Activated CD4-positive, alpha-beta memory T cell treated with anti-CD3 and anti-CD28 coated beads, Interleukin-2, amount 10 ng/mL, durations not matched to agents 7 days and 5 days (primary cell): ENCODE results near the gene AUNIP. TPM values are rescaled to one million over a fixed set of nuclear protein-coding genes. Genes with fewer than 3 reads are reported as not detected.
"Not testable (repeated sequence)": the region's sequence is repeated elsewhere in the genome, so short reads cannot be mapped to it uniquely, and the experiment has no call there.

Experiments used
- CTCF ChIA-PET: fragments of 350-600 bp; sonication (Branson Sonifier 250); formaldehyde crosslinking; loops from one replicate; lab custom pipeline; 2021; ENCODE audit warnings: antibody characterized with exemption, inconsistent platforms; lab: Charles Lee
- POLR2A ChIA-PET: fragments of 350-600 bp; sonication (Branson Sonifier 250); formaldehyde crosslinking; loops from one replicate; lab custom pipeline; 2021; ENCODE audit warnings: antibody characterized with exemption; lab: Charles Lee
- DNase-seq: peaks from one replicate; pipeline ENCODE4 v3.0.0-alpha.2; 2020
- H3K27ac Mint-ChIP-seq: one replicate; pipeline ENCODE4 v1.8.0; 2021; ENCODE audit warnings: mild to moderate bottlenecking, mixed read lengths
- H3K27me3 Mint-ChIP-seq: one replicate; pipeline ENCODE4 v1.8.0; 2021; ENCODE audit warnings: mixed read lengths
- H3K36me3 Mint-ChIP-seq: one replicate; pipeline ENCODE4 v1.8.0; 2021; ENCODE audit warnings: low read depth, mixed read lengths
- H3K4me1 Mint-ChIP-seq: one replicate; pipeline ENCODE4 v1.8.0; 2021; ENCODE audit warnings: mixed read lengths
- H3K4me3 Mint-ChIP-seq: one replicate; pipeline ENCODE4 v1.8.0; 2021; ENCODE audit warnings: mild to moderate bottlenecking, mixed read lengths
- H3K9me3 Mint-ChIP-seq: one replicate; pipeline ENCODE4 v1.8.0; 2021; ENCODE audit warnings: mixed read lengths
- total RNA-seq, 2 experiments: library from RNA; stranded (reverse); gene quantifications; one replicate each; pipeline ENCODE4 v1.2.3, GENCODE V29; 2021

The AUNIP gene
- total RNA-seq, 2 experiments from 2014 or later, result 5.2 to 5.4 TPM

- H3K4me3 Mint-ChIP-seq, result peak overlapping the region; percentile 94
- ChIA-PET CTCF (no interaction called here), POLR2A (interaction anchor here (0.6 to 2.4 kb wide), 3 partner anchors 19 to 39 kb away, joined by 3 to 7 read pairs (median 5); partner anchors contain the start of gene MTFR1L)
- H3K27ac Mint-ChIP-seq, result peak overlapping the region; percentile 35
- no peaks in the 10 kb centered on the region for H3K27me3 Mint-ChIP-seq
- peaks cover 24% of the 10 kb centered on the region for H3K4me1 Mint-ChIP-seq
- no peak for DNase-seq
- H3K36me3 Mint-ChIP-seq, result peaks cover 5% of the 10 kb centered on the region
- H3K9me3 Mint-ChIP-seq, result no peaks in the 10 kb centered on the region
Observed at GRCh38 chr1:25858494-25858893, 763 bp downstream of the AUNIP start.

DNA sequence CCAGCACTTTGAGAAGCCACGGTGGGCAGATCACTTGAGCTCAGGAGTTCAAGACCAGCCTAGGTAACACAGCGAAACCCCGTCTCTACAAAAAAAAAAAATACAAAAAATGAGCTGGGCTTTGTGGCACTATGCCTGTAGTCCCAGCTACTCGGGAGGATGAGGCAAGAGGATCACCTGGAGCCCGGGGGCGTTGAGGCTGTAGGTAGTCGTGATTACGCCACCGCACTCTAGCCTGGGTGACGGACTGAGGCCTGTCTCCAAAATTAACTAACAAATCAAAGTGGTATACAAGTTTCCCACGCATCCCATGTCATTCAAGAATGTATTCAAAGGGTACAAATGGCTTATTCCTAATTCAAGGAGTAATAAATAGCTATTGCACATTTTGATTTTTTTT lies 2.4 kb downstream of the AUNIP start:
- no peak overlapping the region for H3K4me3 Mint-ChIP-seq
- peaks cover 7% of the 10 kb centered on the region for H3K36me3 Mint-ChIP-seq
- DNase-seq, result no peak
- POLR2A ChIA-PET, result interaction anchor here (1.0 to 2.4 kb wide), 2 partner anchors 13 to 35 kb away, joined by 4 to 7 read pairs; no protein-coding TSS in a partner anchor
- H3K4me1 Mint-ChIP-seq, result peaks cover 24% of the 10 kb centered on the region
- H3K27ac Mint-ChIP-seq, result no peak overlapping the region
- CTCF ChIA-PET, result no interaction called here
- H3K9me3 Mint-ChIP-seq, result no peaks in the 10 kb centered on the region
- no peaks in the 10 kb centered on the region for H3K27me3 Mint-ChIP-seq

DNA sequence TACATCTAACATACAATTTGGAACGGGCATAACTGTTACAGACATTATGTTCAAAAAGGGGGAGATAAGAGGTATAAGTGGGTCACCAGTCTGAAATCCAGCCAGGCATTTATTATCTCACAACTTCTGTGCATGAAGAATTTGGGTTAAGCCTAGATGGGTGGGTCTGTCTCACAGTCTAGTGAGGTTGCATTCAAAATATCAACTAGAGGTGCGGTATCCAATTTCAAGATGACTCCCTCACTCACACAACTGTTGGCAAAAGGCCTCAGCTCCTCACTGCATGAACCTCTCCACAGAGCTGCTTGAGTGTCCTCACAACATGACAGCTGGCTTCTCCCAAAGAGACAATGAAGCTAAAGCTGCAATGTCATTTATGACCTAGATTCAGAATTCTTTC lies 4.7 kb downstream of the AUNIP start:
- H3K4me3 Mint-ChIP-seq, result no peak overlapping the region
- no peaks in the 10 kb centered on the region for H3K9me3 Mint-ChIP-seq
- no peak for DNase-seq
- ChIA-PET CTCF (interaction anchor here (1.1 to 1.3 kb wide), 2 partner anchors 41 to 315 kb away, joined by 3 read pairs; partner anchors contain the start of gene ZNF593), POLR2A (no interaction called here)
- H3K27ac Mint-ChIP-seq, result no peak overlapping the region
- H3K27me3 Mint-ChIP-seq, result no peaks in the 10 kb centered on the region
- peaks cover 12% of the 10 kb centered on the region for H3K4me1 Mint-ChIP-seq
- peaks cover 19% of the 10 kb centered on the region for H3K36me3 Mint-ChIP-seq

DNA sequence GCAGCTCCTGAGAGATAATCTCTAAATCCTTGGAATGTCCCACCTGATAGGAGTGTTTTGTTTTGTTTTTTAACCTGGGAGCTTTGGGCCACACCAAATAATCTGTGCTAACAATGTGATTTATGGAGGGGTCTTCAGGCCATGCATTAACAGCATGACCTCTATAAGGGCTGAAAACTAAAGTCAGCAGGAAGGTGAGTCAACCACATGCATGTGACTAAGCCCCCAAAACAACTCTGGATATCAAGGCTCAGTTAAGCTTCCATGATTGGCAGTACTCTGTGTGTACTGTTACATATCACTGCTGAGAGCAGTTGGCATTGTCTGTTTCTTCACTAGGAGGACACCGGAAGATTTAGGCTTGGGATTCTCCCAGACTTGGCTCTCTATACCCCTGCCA lies 10.7 kb downstream of the AUNIP start:
- Mint-ChIP-seq H3K4me3 (no peak overlapping the region), H3K4me1 (no peaks in the 10 kb centered on the region), H3K9me3 (no peaks in the 10 kb centered on the region), H3K36me3 (peaks cover 14% of the 10 kb centered on the region), H3K27me3 (no peaks in the 10 kb centered on the region), H3K27ac (no peak overlapping the region)
- CTCF ChIA-PET, result interaction anchor here (0.6 kb wide), 1 partner anchor 41 kb away, joined by 3 read pairs; no protein-coding TSS in a partner anchor
- POLR2A ChIA-PET, result no interaction called here
- DNase-seq, result no peak

DNA sequence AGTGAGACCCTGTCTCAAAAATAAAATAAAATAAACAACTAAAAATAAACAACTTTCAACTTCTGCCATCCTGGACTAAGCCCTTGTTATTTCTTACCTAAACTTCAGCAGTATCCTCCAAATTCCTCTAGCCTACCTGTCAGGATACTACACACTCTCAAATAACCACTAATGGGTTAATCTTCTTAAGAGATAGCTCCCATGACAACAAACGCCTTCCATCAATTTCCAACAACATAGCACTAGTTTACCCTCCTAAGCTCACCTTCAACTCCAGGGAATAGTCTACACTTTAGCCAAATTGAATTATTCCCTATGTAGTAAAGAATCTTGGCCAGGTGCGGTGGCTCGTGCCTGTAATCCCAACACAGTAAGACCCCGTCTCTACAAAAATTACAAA lies 11.3 kb downstream of the AUNIP start:
- H3K9me3 Mint-ChIP-seq, result no peaks in the 10 kb centered on the region
- POLR2A ChIA-PET, result no interaction called here
- DNase-seq, result no peak
- H3K4me1 Mint-ChIP-seq, result no peaks in the 10 kb centered on the region
- H3K27ac Mint-ChIP-seq, result no peak overlapping the region
- H3K36me3 Mint-ChIP-seq, result peaks cover 14% of the 10 kb centered on the region
- CTCF ChIA-PET, result no interaction called here
- H3K4me3 Mint-ChIP-seq, result no peak overlapping the region
- no peaks in the 10 kb centered on the region for H3K27me3 Mint-ChIP-seq

DNA sequence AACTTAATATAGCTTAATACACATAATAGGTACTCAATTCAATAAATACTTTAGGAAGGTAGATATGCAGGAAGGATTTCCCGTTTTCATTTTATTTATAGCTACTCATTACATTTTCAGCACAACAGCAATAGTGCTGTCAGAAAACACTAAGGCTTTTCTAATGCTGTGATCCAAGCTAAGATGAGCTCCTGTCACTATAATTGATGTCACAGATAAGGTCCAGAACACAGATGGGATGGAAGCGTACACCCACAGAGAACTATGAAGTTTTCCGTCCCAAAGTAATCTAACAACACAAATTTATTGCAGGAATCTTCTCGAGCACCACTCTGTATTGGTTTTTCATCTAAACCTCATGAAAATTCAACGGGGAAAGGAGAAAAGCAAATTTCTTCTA lies 13.6 kb downstream of the AUNIP start:
- no peak overlapping the region for H3K4me3 Mint-ChIP-seq
- no peaks in the 10 kb centered on the region for H3K4me1 Mint-ChIP-seq
- H3K36me3 Mint-ChIP-seq, result peaks cover 6% of the 10 kb centered on the region
- no peaks in the 10 kb centered on the region for H3K9me3 Mint-ChIP-seq
- ChIA-PET CTCF (interaction anchor here (0.6 to 1.0 kb wide), 2 partner anchors 50 to 152 kb away, joined by 3 to 6 read pairs; partner anchors contain the start of gene PAFAH2), POLR2A (interaction anchor here (1.0 kb wide), 1 partner anchor 26 kb away, joined by 3 read pairs; the partner anchor contains the start of gene MTFR1L)
- no peak for DNase-seq
- no peaks in the 10 kb centered on the region for H3K27me3 Mint-ChIP-seq
- H3K27ac Mint-ChIP-seq, result no peak overlapping the region

DNA sequence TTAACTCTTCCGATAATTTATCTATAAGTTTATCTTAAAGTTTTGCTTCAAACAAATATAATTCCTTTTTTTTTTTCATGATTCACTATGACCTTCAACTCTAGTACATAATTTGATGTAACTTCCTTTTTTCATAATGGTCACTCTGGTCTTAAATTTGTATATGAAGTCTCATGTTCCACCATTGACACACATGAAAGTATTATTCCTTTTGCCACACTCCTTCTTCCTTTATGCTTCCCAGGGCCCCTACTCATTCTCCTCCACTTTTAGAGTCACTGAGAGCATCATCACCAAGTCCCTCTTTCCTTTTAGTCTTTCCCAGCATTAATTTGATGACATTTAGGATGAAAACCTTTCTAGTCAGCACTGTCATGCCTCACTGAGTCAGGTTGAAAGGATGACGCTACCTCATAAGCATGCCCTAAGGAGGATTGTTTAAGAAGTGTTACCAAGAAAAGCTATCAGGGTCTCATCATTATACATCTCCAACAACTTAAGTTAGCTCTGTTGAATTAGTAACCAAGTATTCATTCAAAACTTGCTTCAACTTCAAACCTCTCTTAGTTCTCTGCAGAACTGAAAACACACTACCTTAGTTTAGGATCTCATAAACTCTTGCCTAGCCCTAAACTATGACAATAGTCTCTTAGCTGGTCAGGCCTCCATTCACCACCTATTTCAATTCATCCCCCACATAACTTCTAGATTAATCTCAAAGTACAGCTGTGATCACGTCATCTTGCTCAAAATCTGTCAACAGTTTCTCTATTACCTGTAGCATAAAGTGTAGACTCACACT lies 14.5 kb downstream of the AUNIP start:
- Mint-ChIP-seq H3K27ac (no peak overlapping the region), H3K4me3 (no peak overlapping the region), H3K9me3 (no peaks in the 10 kb centered on the region), H3K36me3 (peaks cover under 1% of the 10 kb centered on the region), H3K4me1 (no peaks in the 10 kb centered on the region), H3K27me3 (no peaks in the 10 kb centered on the region)
- no peak for DNase-seq
- CTCF ChIA-PET, result interaction anchor here (0.6 to 1.0 kb wide), 2 partner anchors 51 to 153 kb away, joined by 3 to 6 read pairs; partner anchors contain the start of gene PAFAH2
- POLR2A ChIA-PET, result interaction anchor here (1.1 kb wide), 1 partner anchor 12 kb away, joined by 4 read pairs; no protein-coding TSS in a partner anchor

- H3K4me3 Mint-ChIP-seq, result no peak overlapping the region
- H3K9me3 Mint-ChIP-seq, result no peaks in the 10 kb centered on the region
- no peaks in the 10 kb centered on the region for H3K27me3 Mint-ChIP-seq
- POLR2A ChIA-PET, result interaction anchor here (1.6 kb wide), 1 partner anchor 10 kb away, joined by 3 read pairs; no protein-coding TSS in a partner anchor
- no peaks in the 10 kb centered on the region for H3K36me3 Mint-ChIP-seq
- no peak overlapping the region for H3K27ac Mint-ChIP-seq
- CTCF ChIA-PET, result interaction anchor here (1.5 kb wide), 1 partner anchor 32 kb away, joined by 3 read pairs; the partner anchor contains the start of gene PAQR7
- H3K4me1 Mint-ChIP-seq, result no peaks in the 10 kb centered on the region
- DNase-seq, result no peak
Observed at GRCh38 chr1:25843483-25843882, 15.8 kb downstream of the AUNIP start.

DNA sequence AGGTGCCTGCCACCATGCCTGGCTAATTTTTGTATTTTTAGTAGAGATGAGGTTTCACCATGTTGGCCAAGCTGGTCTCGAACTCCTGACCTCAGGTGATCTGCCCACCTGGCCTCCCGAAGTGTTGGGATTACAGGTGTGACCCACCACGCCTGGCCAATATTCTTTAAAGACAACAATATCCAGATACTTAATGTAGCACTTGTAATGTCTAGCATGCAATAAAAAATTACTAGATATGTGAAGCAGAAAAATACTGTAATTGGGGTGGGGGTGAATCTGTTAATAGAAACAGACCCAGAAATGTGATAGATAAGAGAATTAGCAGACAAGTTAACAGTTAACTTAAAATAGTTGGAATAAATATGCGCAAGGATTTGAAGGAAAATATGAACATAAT lies 19.4 kb downstream of the AUNIP start:
- not testable (repeated sequence) for DNase-seq, H3K4me3 Mint-ChIP-seq, H3K27ac Mint-ChIP-seq, H3K36me3 Mint-ChIP-seq, H3K27me3 Mint-ChIP-seq, H3K9me3 Mint-ChIP-seq, H3K4me1 Mint-ChIP-seq
- POLR2A ChIA-PET, result interaction anchor here (1.1 kb wide), 1 partner anchor 22 kb away, joined by 3 read pairs; no protein-coding TSS in a partner anchor
- CTCF ChIA-PET, result interaction anchor here (0.6 to 0.8 kb wide), 2 partner anchors 56 to 234 kb away, joined by 3 read pairs; no protein-coding TSS in a partner anchor

- no peak for DNase-seq
- POLR2A ChIA-PET, result no interaction called here
- no peaks in the 10 kb centered on the region for H3K4me1 Mint-ChIP-seq
- H3K4me3 Mint-ChIP-seq, result no peak overlapping the region
- no peaks in the 10 kb centered on the region for H3K27me3 Mint-ChIP-seq
- no peak overlapping the region for H3K27ac Mint-ChIP-seq
- H3K9me3 Mint-ChIP-seq, result no peaks in the 10 kb centered on the region
- peaks cover 21% of the 10 kb centered on the region for H3K36me3 Mint-ChIP-seq
- CTCF ChIA-PET, result interaction anchor here (0.6 to 1.0 kb wide), 3 partner anchors 13 to 166 kb away, joined by 3 read pairs; no protein-coding TSS in a partner anchor
Observed at GRCh38 chr1:25837262-25837875, 21.9 kb downstream of the AUNIP start.

DNA sequence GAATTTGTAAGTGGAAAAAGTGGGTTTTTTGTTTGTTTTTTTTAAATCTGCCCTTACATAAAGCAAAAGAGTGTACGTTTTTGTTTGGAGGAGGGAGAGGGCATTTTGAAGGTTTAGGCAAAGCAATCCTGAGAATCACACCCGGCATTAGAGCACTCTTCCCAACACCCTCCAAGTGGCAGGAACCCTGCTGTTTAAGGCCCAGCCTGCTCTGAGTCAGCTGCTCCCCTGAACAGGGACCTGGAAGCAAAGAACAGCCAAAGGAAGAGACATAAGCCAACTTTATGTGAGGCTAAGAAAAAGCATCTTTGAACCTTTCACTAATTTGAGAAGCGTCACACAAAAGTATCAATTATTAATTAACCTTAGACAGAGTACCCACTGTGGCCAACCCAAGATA lies 22.6 kb downstream of the AUNIP start:
- no peaks in the 10 kb centered on the region for H3K9me3 Mint-ChIP-seq
- ChIA-PET POLR2A (no interaction called here), CTCF (interaction anchor here (0.7 to 1.0 kb wide), 2 partner anchors 59 to 166 kb away, joined by 3 read pairs; no protein-coding TSS in a partner anchor)
- H3K27me3 Mint-ChIP-seq, result no peaks in the 10 kb centered on the region
- H3K27ac Mint-ChIP-seq, result no peak overlapping the region
- peaks cover 24% of the 10 kb centered on the region for H3K36me3 Mint-ChIP-seq
- no peak for DNase-seq
- H3K4me1 Mint-ChIP-seq, result no peaks in the 10 kb centered on the region
- no peak overlapping the region for H3K4me3 Mint-ChIP-seq

- no peak for DNase-seq
- H3K27ac Mint-ChIP-seq, result no peak overlapping the region
- H3K4me1 Mint-ChIP-seq, result no peaks in the 10 kb centered on the region
- H3K27me3 Mint-ChIP-seq, result no peaks in the 10 kb centered on the region
- peaks cover 42% of the 10 kb centered on the region for H3K36me3 Mint-ChIP-seq
- no peak overlapping the region for H3K4me3 Mint-ChIP-seq
- no peaks in the 10 kb centered on the region for H3K9me3 Mint-ChIP-seq
- CTCF ChIA-PET, result interaction anchor here (1.7 kb wide), 1 partner anchor 13 kb away, joined by 3 read pairs; no protein-coding TSS in a partner anchor
- POLR2A ChIA-PET, result no interaction called here
Observed at GRCh38 chr1:25834894-25835293, 24.4 kb downstream of the AUNIP start.
